Measurements from ENCODE around the gene SEH1L. TPM values are rescaled to one million over a fixed set of nuclear protein-coding genes. Genes with fewer than 3 reads are reported as not detected.

The SEH1L gene
- total RNA-seq, 1 donor from 2014 or later: 28.8 TPM

DNA sequence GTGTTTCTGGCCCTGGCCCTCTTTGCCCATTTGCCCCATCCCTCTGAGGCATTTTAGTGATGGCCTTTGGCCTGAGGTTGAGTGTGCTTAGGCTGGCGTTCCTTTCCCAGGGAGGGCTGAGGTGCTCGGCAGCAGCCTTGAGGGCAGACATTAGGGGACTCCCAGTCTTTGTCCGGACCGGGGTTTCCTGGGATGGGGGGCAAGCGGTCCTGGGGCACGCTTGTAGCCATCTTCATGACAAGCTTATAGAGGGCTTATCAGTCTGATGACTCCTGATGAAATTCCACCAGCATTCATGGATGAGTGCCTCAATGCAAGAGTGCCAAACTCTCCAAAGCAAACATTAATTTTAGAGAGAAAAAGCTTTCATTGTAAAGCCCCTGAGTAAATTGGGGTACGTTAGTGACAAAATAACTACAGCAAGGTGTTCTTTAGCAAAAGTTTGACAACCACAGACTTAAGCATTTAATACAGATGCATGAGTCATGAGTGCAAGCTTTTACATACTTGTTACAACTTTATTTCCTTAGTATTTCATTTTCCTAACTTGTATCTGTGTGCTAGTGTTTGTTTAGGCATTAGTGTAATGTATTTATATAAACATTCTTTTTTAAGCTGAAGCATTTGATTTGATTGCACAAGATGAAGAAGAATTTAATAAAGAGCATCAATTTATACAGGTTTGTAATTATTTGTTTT lies 89.0 kb downstream of the SEH1L start:
- no peak for DNase-seq

Other genes starting within 250 kb of the SEH1L start
- gene CEP76, start 245.3 kb upstream of the SEH1L start, total RNA-seq: 9.8 TPM
- 46.8 TPM for gene PSMG2, start 245.0 kb upstream of the SEH1L start, total RNA-seq
- 27.9 TPM for gene PTPN2, start 63.8 kb upstream of the SEH1L start, total RNA-seq
- 45.2 TPM for gene CEP192, start 43.4 kb downstream of the SEH1L start, total RNA-seq

Data from tongue (tissue), 2 donors.